ENCODE measurements around the gene CDSN. TPM values are rescaled to one million over a fixed set of nuclear protein-coding genes. Genes with fewer than 3 reads are reported as not detected.

CDSN gene
- total and polyA plus RNA-seq, 2 of the 8 experiments (the other 6 are each of a cell fraction or from before 2014, with no cell fraction given) = not detected

DNA sequence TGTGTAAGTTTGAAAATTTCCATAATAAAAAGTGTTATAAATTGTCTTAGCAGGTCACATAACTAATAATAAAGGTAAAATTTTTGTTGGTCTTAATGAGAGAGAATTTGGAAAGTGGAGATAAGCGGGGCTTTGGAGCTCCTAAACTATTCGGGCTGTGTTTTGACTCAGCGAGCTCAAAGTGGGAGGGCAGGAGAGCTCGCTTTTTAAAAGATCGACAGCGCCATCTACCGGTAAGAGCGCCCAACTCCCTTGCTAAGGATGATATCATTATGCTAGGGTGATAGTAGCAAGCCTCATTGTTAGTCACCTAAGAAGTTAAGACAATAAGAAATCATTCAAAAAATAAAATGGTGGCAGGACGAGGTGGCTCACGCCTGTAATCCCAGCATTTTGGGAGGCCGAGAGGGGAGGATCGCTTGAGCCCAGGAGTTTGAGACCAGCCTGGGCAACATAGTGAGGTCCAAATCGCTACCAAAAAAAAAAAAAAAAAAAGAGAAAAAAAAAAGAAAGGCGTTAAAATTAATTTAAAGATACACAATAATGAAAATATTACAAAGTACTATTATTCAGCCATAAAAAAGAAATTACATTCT, 32.7 kb downstream of the CDSN start (continued):
- TF ChIP-seq CREB1 (IDR thresholded peaks at IDR 0.05) = no peak

All from H1 (cell line).